22Rv1 (cell line): ENCODE data around the gene TCF23.

Source experiments
- ZFX ChIP-seq: fragments of 450-650 bp; IDR thresholded peaks from 2 replicates; pipeline ENCODE4 v1.6.1; 2017; ENCODE audit warnings: antibody characterized with exemption, borderline replicate concordance
- TF ChIP-seq, protein P1 (sequence below): fragments of 450-650 bp; IDR thresholded peaks from 2 replicates; pipeline ENCODE4 v1.5.1; 2017; ENCODE audit warnings: mild to moderate bottlenecking

DNA sequence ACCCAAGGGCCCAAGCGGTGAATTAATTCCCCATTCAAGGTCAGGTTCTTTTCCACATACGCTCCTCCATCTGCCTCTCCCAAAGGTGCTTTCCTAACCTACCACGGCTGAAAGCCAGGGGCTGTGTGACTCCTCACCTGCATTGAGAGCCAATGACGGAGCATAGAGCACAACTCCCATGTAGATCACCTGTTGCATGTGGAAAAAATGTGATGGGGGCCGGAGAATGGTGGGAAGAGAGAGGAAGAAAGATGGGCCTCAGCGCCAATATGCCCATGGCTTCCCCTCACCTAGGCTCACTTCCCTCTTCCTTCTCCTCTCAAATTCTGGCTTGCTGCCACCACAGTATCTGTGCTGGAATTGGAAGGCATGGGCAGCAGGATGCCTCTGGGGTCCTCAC lies 57.5 kb downstream of the TCF23 start:
- TF ChIP-seq, protein P1, sequence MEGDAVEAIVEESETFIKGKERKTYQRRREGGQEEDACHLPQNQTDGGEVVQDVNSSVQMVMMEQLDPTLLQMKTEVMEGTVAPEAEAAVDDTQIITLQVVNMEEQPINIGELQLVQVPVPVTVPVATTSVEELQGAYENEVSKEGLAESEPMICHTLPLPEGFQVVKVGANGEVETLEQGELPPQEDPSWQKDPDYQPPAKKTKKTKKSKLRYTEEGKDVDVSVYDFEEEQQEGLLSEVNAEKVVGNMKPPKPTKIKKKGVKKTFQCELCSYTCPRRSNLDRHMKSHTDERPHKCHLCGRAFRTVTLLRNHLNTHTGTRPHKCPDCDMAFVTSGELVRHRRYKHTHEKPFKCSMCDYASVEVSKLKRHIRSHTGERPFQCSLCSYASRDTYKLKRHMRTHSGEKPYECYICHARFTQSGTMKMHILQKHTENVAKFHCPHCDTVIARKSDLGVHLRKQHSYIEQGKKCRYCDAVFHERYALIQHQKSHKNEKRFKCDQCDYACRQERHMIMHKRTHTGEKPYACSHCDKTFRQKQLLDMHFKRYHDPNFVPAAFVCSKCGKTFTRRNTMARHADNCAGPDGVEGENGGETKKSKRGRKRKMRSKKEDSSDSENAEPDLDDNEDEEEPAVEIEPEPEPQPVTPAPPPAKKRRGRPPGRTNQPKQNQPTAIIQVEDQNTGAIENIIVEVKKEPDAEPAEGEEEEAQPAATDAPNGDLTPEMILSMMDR = no peak
- TF ChIP-seq ZFX = no peak
